Activated CD4-positive, alpha-beta T cell treated with anti-CD3 and anti-CD28 coated beads, Interleukin-2, amount 10 ng/mL, durations not matched to agents 7 days and 5 days (primary cell): ENCODE results near the gene CANT1. TPM values are rescaled to one million over a fixed set of nuclear protein-coding genes. Genes with fewer than 3 reads are reported as not detected.
"Not testable (repeated sequence)": the region's sequence is repeated elsewhere in the genome, so short reads cannot be mapped to it uniquely, and the experiment has no call there.

Experiments used
- CTCF ChIA-PET: fragments of 350-600 bp; sonication (Branson Sonifier 250); formaldehyde crosslinking; loops from one replicate; lab custom pipeline; 2021; ENCODE audit warnings: antibody characterized with exemption; lab: Charles Lee
- POLR2A ChIA-PET: fragments of 350-600 bp; sonication (Branson Sonifier 250); formaldehyde crosslinking; loops from one replicate; lab custom pipeline; 2021; ENCODE audit warnings: antibody characterized with exemption; lab: Charles Lee
- DNase-seq: peaks from one replicate; pipeline ENCODE4 v3.0.0-alpha.2; 2020
- H3K27ac Mint-ChIP-seq: one replicate; pipeline ENCODE4 v1.8.0; 2021; ENCODE audit warnings: mild to moderate bottlenecking, moderate library complexity, mixed read lengths
- H3K27me3 Mint-ChIP-seq: one replicate; pipeline ENCODE4 v1.8.0; 2021; ENCODE audit warnings: mixed read lengths
- H3K36me3 Mint-ChIP-seq: one replicate; pipeline ENCODE4 v1.8.0; 2021; ENCODE audit warnings: low read depth, mixed read lengths
- H3K4me1 Mint-ChIP-seq: one replicate; pipeline ENCODE4 v1.8.0; 2021; ENCODE audit warnings: mixed read lengths
- H3K4me3 Mint-ChIP-seq: one replicate; pipeline ENCODE4 v1.8.0; 2021; ENCODE audit warnings: mild to moderate bottlenecking, moderate library complexity, mixed read lengths
- H3K9me3 Mint-ChIP-seq: one replicate; pipeline ENCODE4 v1.8.0; 2021; ENCODE audit warnings: mixed read lengths
- total RNA-seq, 2 experiments: library from RNA; stranded (reverse); gene quantifications; one replicate each; pipeline ENCODE4 v1.2.3, GENCODE V29; 2021

CANT1 gene
- total RNA-seq, 2 experiments from 2014 or later, result 68.1 to 71.5 TPM

GRCh38 chr17:79041041-79041570, 31.5 kb upstream of the CANT1 start:
- Mint-ChIP-seq H3K36me3 (no peaks in the 10 kb centered on the region), H3K4me3 (no peak overlapping the region), H3K9me3 (peaks cover 7% of the 10 kb centered on the region), H3K27ac (no peak overlapping the region), H3K4me1 (no peaks in the 10 kb centered on the region), H3K27me3 (no peaks in the 10 kb centered on the region)
- DNase-seq, result no peak
- POLR2A ChIA-PET, result no interaction called here
- CTCF ChIA-PET, result interaction anchor here (0.6 to 1.2 kb wide), 3 partner anchors 9 to 313 kb away, joined by 3 to 4 read pairs (median 4); no protein-coding TSS in a partner anchor

GRCh38 chr17:79039886-79040285, 30.3 kb upstream of the CANT1 start:
- ChIA-PET CTCF (interaction anchor here (1.2 kb wide), 1 partner anchor 10 kb away, joined by 4 read pairs; no protein-coding TSS in a partner anchor), POLR2A (no interaction called here)
- H3K27ac Mint-ChIP-seq, result no peak overlapping the region
- H3K36me3 Mint-ChIP-seq, result no peaks in the 10 kb centered on the region
- H3K4me1 Mint-ChIP-seq, result no peaks in the 10 kb centered on the region
- H3K4me3 Mint-ChIP-seq, result no peak overlapping the region
- no peaks in the 10 kb centered on the region for H3K27me3 Mint-ChIP-seq
- no peak for DNase-seq
- peaks cover 7% of the 10 kb centered on the region for H3K9me3 Mint-ChIP-seq

DNA sequence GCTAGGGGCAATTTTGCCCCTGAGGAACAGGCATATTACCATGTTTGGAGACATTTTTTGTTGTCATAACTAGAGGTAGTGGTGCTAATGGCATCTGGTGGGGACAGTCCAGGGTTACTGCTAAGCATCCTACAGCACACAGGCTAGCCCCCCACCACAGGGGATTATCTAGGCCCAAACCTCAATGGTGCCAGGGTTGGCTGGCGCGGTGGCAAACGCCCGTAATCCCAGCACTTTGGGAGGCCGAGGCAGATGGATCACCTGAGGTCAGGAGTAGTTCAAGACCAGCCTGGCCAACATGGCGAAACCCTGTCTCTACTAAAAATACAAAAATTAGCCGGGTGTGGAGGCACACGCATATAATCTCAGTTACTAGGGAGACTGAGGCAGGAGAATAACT, 29.6 kb upstream of the CANT1 start:
- POLR2A ChIA-PET, result no interaction called here
- no peaks in the 10 kb centered on the region for H3K4me1 Mint-ChIP-seq
- H3K27ac Mint-ChIP-seq, result no peak overlapping the region
- CTCF ChIA-PET, result no interaction called here
- no peaks in the 10 kb centered on the region for H3K27me3 Mint-ChIP-seq
- no peaks in the 10 kb centered on the region for H3K36me3 Mint-ChIP-seq
- H3K4me3 Mint-ChIP-seq, result no peak overlapping the region
- H3K9me3 Mint-ChIP-seq, result peaks cover 7% of the 10 kb centered on the region
- no peak for DNase-seq

- Mint-ChIP-seq H3K4me1 (no peaks in the 10 kb centered on the region), H3K4me3 (no peak overlapping the region), H3K27me3 (no peaks in the 10 kb centered on the region), H3K36me3 (no peaks in the 10 kb centered on the region), H3K9me3 (peaks cover 7% of the 10 kb centered on the region), H3K27ac (no peak overlapping the region)
- no peak for DNase-seq
- CTCF ChIA-PET, result no interaction called here
- POLR2A ChIA-PET, result no interaction called here
These were observed 29.1 kb upstream of the CANT1 start for GRCh38 chr17:79038545-79039135.

GRCh38 chr17:79036596-79036995, 27.0 kb upstream of the CANT1 start:
- Mint-ChIP-seq H3K27ac (no peak overlapping the region), H3K36me3 (no peaks in the 10 kb centered on the region), H3K4me1 (no peaks in the 10 kb centered on the region), H3K4me3 (no peak overlapping the region), H3K27me3 (peaks cover 2% of the 10 kb centered on the region), H3K9me3 (no peaks in the 10 kb centered on the region)
- ChIA-PET POLR2A (no interaction called here), CTCF (interaction anchor here (0.9 to 1.0 kb wide), 2 partner anchors 16 to 29 kb away, joined by 3 read pairs; no protein-coding TSS in a partner anchor)
- DNase-seq, result no peak

DNA sequence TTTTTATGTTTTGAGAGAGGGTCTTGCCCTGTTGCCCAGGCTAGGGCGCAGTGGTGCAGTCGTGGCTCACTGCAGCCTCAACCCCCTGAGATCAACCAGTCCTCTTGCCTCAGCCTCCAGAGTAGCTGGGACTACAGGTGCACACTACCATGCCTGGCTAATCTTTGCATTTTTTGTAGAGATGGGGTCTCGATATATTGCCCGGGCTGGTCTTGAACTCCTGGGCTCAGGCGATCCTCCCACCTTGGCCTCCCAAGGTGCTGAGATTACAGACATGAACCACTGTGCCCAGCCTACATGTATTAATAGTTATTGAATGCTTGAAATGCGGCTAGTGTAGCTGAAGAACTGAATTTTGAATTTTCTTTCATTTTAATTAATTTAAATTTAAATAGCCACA, 26.6 kb upstream of the CANT1 start:
- Mint-ChIP-seq H3K4me1 (no peaks in the 10 kb centered on the region), H3K27ac (no peak overlapping the region), H3K4me3 (no peak overlapping the region), H3K36me3 (no peaks in the 10 kb centered on the region), H3K9me3 (no peaks in the 10 kb centered on the region), H3K27me3 (peaks cover 3% of the 10 kb centered on the region)
- POLR2A ChIA-PET, result no interaction called here
- no peak for DNase-seq
- CTCF ChIA-PET, result interaction anchor here (0.9 to 1.0 kb wide), 2 partner anchors 16 to 29 kb away, joined by 3 read pairs; no protein-coding TSS in a partner anchor

DNA sequence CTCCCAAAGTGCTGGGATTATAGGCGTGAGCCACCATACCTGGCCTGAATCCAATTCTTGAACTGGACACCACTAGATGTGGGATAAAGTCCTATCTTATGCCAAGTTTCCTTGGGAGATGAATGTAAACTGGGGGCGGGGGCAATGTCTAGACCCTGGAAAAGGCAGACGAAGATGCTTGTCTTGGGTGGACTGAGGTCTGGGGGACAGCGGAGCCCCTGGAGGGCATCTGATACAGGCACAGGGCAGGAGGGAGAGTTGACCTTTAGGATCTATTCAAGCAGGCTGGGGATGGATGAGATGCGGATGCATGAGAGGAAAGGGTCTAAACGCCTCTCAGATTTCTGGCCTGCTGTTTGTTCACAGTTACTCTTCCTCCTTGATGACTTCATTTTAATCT, 26.1 kb upstream of the CANT1 start:
- CTCF ChIA-PET, result interaction anchor here (1.0 kb wide), 1 partner anchor 30 kb away, joined by 3 read pairs; no protein-coding TSS in a partner anchor
- POLR2A ChIA-PET, result no interaction called here
- Mint-ChIP-seq H3K27ac (no peak overlapping the region), H3K36me3 (no peaks in the 10 kb centered on the region), H3K27me3 (peaks cover 3% of the 10 kb centered on the region), H3K4me1 (no peaks in the 10 kb centered on the region), H3K4me3 (no peak overlapping the region), H3K9me3 (no peaks in the 10 kb centered on the region)
- DNase-seq, result no peak

DNA sequence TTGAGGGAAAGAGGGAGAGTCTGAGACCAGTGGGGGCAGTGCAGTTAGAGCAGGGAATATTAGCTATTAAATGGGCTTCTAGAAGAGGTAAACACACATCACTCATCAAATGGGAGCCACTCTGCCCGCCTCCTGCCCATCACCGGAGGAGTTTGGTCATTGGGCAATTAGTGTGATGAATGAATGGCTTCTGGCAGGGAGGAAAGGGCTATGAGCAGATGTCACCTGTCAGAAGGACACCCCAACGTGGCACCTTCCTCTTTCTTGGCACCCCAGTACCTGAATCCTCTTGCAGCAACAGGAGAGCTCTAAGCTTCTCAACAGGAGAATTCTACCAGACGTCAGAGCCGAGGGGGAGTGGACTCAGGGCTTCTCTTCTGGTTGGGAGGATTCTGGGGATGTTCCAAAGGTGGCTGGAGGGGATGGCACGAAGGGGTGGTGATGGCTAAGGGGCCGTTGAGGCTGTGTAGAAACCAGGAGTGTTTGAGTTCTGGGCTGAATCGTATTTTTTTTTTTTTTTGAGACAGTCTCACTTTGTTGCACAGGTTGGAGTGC, 25.4 kb upstream of the CANT1 start:
- ChIA-PET POLR2A (no interaction called here), CTCF (no interaction called here)
- Mint-ChIP-seq H3K4me1 (no peaks in the 10 kb centered on the region), H3K9me3 (no peaks in the 10 kb centered on the region), H3K27me3 (peaks cover 5% of the 10 kb centered on the region), H3K4me3 (no peak overlapping the region), H3K27ac (no peak overlapping the region), H3K36me3 (no peaks in the 10 kb centered on the region)
- DNase-seq, result no peak

GRCh38 chr17:79033741-79034501, 24.4 kb upstream of the CANT1 start:
- CTCF ChIA-PET, result no interaction called here
- Mint-ChIP-seq H3K9me3 (no peaks in the 10 kb centered on the region), H3K27me3 (peaks cover 9% of the 10 kb centered on the region), H3K27ac (no peak overlapping the region), H3K36me3 (no peaks in the 10 kb centered on the region), H3K4me1 (no peaks in the 10 kb centered on the region), H3K4me3 (no peak overlapping the region)
- POLR2A ChIA-PET, result no interaction called here
- no peak for DNase-seq

DNA sequence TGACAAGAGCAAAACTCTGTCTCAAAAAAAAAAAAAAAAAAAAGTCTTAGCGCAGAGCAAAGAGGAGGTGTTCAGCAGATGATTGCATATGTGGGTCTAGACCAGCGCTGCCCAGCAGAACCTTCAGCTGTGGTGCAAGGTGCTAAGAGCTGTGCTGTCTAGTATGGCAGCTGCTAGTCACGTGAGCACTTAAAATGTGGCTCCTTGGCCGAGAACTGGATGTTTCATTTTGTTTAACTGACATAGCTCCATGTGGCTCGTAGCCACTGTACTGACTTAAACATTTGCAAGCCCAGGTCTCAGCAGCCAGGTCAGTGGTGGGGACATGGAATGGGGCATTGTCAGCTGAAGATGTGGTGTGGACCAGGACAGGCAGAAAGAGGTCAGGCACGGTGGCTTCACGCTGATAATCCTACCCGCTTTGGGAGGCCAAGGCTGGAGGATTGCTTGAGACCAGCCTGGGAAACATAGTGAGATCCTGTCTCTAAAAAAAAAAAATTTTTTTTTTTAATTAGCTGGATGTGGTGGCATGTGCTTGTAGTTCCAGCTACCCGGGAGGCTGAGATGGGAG, 23.6 kb upstream of the CANT1 start:
- ChIA-PET CTCF (interaction anchor here (0.6 to 1.3 kb wide), 3 partner anchors 12 to 363 kb away, joined by 3 read pairs; no protein-coding TSS in a partner anchor), POLR2A (no interaction called here)
- H3K27ac Mint-ChIP-seq, result no peak overlapping the region
- no peak overlapping the region for H3K4me3 Mint-ChIP-seq
- no peaks in the 10 kb centered on the region for H3K36me3 Mint-ChIP-seq
- H3K9me3 Mint-ChIP-seq, result no peaks in the 10 kb centered on the region
- no peak for DNase-seq
- H3K27me3 Mint-ChIP-seq, result peaks cover 11% of the 10 kb centered on the region
- no peaks in the 10 kb centered on the region for H3K4me1 Mint-ChIP-seq

- Mint-ChIP-seq H3K27ac (no peak overlapping the region), H3K4me3 (no peak overlapping the region), H3K4me1 (no peaks in the 10 kb centered on the region), H3K9me3 (no peaks in the 10 kb centered on the region), H3K27me3 (peaks cover 15% of the 10 kb centered on the region), H3K36me3 (no peaks in the 10 kb centered on the region)
- ChIA-PET POLR2A (no interaction called here), CTCF (interaction anchor here (0.6 to 1.3 kb wide), 3 partner anchors 13 to 364 kb away, joined by 3 read pairs; no protein-coding TSS in a partner anchor)
- DNase-seq, result no peak
These were observed 22.7 kb upstream of the CANT1 start for GRCh38 chr17:79031996-79032875.

- H3K9me3 Mint-ChIP-seq, CTCF ChIA-PET, DNase-seq, H3K36me3 Mint-ChIP-seq, H3K4me3 Mint-ChIP-seq, H3K27ac Mint-ChIP-seq, POLR2A ChIA-PET, H3K4me1 Mint-ChIP-seq: not testable (repeated sequence)
- H3K27me3 Mint-ChIP-seq, result peaks cover 23% of the 10 kb centered on the region
These were observed 21.1 kb upstream of the CANT1 start for GRCh38 chr17:79030636-79031035.
